ENCODE measurements around the gene ZNF609. TPM values are rescaled to one million over a fixed set of nuclear protein-coding genes. Genes with fewer than 3 reads are reported as not detected.

ZNF609 gene
- polyA plus RNA-seq, 3 donors, result 1.3 to 13.2 (median 1.7) TPM

DNA sequence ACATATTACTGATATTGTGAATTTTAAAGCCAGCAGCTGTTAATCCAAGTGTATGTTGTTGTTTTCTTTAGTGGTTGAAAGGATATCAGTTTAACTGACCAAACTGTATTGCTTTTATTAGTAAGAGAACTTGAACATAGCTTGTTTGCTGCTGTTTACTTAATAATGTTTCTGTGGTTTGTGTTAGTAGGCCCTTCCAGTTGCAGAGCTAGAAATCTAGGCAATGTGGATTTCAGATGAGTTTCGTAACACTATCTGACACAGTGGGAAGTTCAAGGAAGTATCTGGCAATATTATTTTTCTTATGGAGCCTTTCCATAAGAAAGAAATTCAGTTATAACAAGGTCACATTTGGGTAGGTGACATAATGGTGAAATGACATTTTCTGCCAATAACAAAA, 18.5 kb downstream of the ZNF609 start:
- H3K9me3 Mint-ChIP-seq, result peaks cover 0 to 2% (median 0%) of the 10 kb centered on the region in 7 donors
- H4K20me1 ChIP-seq (ENCODE audit: insufficient read depth, low read length), result peaks cover 83% of the 10 kb centered on the region

DNA sequence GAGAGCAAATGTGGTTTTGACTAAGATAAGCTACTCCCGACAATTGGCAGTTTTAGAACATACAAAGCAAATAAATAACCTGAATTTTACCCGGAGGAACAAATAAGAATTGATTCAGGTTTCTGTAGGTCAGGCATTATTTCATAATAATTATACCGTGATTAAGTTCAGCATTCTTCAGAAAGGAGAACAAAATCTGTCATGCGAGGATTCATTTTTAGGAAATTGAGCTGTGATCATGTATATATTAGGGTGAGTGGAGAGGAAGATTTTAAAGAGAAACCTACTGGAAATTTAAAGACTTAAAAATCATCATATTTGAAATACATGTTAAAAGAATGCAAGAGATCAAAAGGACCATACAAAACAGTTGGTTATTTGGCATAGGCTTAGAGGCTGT, 20.5 kb downstream of the ZNF609 start:
- Mint-ChIP-seq H3K27ac (peak overlapping the region in 4 of 7 donors; percentile 2 to 63 (median 11)), H3K4me3 (no peak overlapping the region), H3K9me3 (no peaks in the 10 kb centered on the region), H3K36me3 (peaks cover 15 to 31% of the 10 kb centered on the region in 2 donors), H3K4me1 (peaks cover 35% of the 10 kb centered on the region), H3K27me3 (ENCODE audit: low read depth in 3 of 3) (no peaks in the 10 kb centered on the region)
- H3K4me3 ChIP-seq (replicated peaks in 1 of 3; ENCODE audit: low read depth in 2 of 3, low read length in 3 of 3), result no peak overlapping the region
- peaks cover 4 to 19% of the 10 kb centered on the region in 2 donors for H3K4me1 ChIP-seq (ENCODE audit: control insufficient read depth in 1 of 2, insufficient read depth in 2 of 2, low read length in 2 of 2)
- H4K20me1 ChIP-seq (ENCODE audit: insufficient read depth, low read length), result peaks cover 78% of the 10 kb centered on the region
- no peaks in the 10 kb centered on the region for H3K27me3 ChIP-seq (ENCODE audit: control insufficient read depth in 2 of 2, insufficient read depth in 2 of 2, low read length in 2 of 2)
- peaks cover 79% of the 10 kb centered on the region for H3K79me2 ChIP-seq (ENCODE audit: insufficient read depth, low read length)
- intact Hi-C loops (cut with micrococcal nuclease), result no loop called here
- H3K27ac ChIP-seq (ENCODE audit: low read depth in 1 of 2, low read length in 2 of 2), result peak overlapping the region in 1 of 2 donors; percentile 53
- H2AFZ ChIP-seq (ENCODE audit: insufficient read depth, low read depth, low read length, poor library complexity, severe bottlenecking), result no peak overlapping the region
- H3K9ac ChIP-seq (ENCODE audit: insufficient read depth, low read length, poor library complexity, severe bottlenecking), result no peak overlapping the region
- TF ChIP-seq, protein P1, sequence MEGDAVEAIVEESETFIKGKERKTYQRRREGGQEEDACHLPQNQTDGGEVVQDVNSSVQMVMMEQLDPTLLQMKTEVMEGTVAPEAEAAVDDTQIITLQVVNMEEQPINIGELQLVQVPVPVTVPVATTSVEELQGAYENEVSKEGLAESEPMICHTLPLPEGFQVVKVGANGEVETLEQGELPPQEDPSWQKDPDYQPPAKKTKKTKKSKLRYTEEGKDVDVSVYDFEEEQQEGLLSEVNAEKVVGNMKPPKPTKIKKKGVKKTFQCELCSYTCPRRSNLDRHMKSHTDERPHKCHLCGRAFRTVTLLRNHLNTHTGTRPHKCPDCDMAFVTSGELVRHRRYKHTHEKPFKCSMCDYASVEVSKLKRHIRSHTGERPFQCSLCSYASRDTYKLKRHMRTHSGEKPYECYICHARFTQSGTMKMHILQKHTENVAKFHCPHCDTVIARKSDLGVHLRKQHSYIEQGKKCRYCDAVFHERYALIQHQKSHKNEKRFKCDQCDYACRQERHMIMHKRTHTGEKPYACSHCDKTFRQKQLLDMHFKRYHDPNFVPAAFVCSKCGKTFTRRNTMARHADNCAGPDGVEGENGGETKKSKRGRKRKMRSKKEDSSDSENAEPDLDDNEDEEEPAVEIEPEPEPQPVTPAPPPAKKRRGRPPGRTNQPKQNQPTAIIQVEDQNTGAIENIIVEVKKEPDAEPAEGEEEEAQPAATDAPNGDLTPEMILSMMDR (IDR thresholded peaks at IDR 0.05), result no peak
- no peak overlapping the region for H3K4me2 ChIP-seq (replicated peaks; ENCODE audit: extremely low read depth, low read length, poor library complexity, severe bottlenecking)
- H3K36me3 ChIP-seq (replicated peaks in 1 of 2; ENCODE audit: control insufficient read depth in 1 of 2, insufficient read depth in 2 of 2, low read length in 2 of 2), result peaks cover 0 to 23% of the 10 kb centered on the region in 2 donors
- no peaks in the 10 kb centered on the region for H3K9me3 ChIP-seq (replicated peaks in 1 of 2; ENCODE audit: control insufficient read depth in 1 of 2, insufficient read depth in 1 of 2, low read length in 2 of 2)
- peak in 1 of 3 donors; percentile 12 for DNase-seq
- no CpG with 5 or more reads among the region's 4 CpGs for WGBS (ENCODE audit: insufficient coverage)

More for the DNA sequence above, 18.5 kb downstream of the ZNF609 start:
- intact Hi-C loops (cut with micrococcal nuclease), result no loop called here
- H3K27ac ChIP-seq (ENCODE audit: low read depth in 1 of 2, low read length in 2 of 2), result peak overlapping the region in 1 of 2 donors; percentile 59
- WGBS (ENCODE audit: insufficient coverage), result no CpG with 5 or more reads among the region's 1 CpG
- no peak overlapping the region for H3K4me2 ChIP-seq (replicated peaks; ENCODE audit: extremely low read depth, low read length, poor library complexity, severe bottlenecking)
- H3K27me3 ChIP-seq (ENCODE audit: control insufficient read depth in 2 of 2, insufficient read depth in 2 of 2, low read length in 2 of 2), result no peaks in the 10 kb centered on the region
- TF ChIP-seq, protein P1 (IDR thresholded peaks at IDR 0.05), result no peak
- no peak overlapping the region for H3K4me3 ChIP-seq (replicated peaks in 1 of 3; ENCODE audit: low read depth in 2 of 3, low read length in 3 of 3)
- no peak overlapping the region for H3K4me3 Mint-ChIP-seq
- H3K9ac ChIP-seq (ENCODE audit: insufficient read depth, low read length, poor library complexity, severe bottlenecking), result no peak overlapping the region
- no peaks in the 10 kb centered on the region for H3K9me3 ChIP-seq (replicated peaks in 1 of 2; ENCODE audit: control insufficient read depth in 1 of 2, insufficient read depth in 1 of 2, low read length in 2 of 2)
- peaks cover 86% of the 10 kb centered on the region for H3K79me2 ChIP-seq (ENCODE audit: insufficient read depth, low read length)
- peak overlapping the region in 5 of 7 donors; percentile 8 to 81 (median 64) for H3K27ac Mint-ChIP-seq
- no peak for DNase-seq
- peaks cover 19 to 39% of the 10 kb centered on the region in 2 donors for H3K36me3 Mint-ChIP-seq
- peaks cover 36% of the 10 kb centered on the region for H3K4me1 Mint-ChIP-seq
- peaks cover 4 to 19% of the 10 kb centered on the region in 2 donors for H3K4me1 ChIP-seq (ENCODE audit: control insufficient read depth in 1 of 2, insufficient read depth in 2 of 2, low read length in 2 of 2)
- H3K27me3 Mint-ChIP-seq (ENCODE audit: low read depth in 3 of 3), result peaks cover 0 to 2% (median 0%) of the 10 kb centered on the region in 3 donors
- no peak overlapping the region for H2AFZ ChIP-seq (ENCODE audit: insufficient read depth, low read depth, low read length, poor library complexity, severe bottlenecking)
- H3K36me3 ChIP-seq (replicated peaks in 1 of 2; ENCODE audit: control insufficient read depth in 1 of 2, insufficient read depth in 2 of 2, low read length in 2 of 2), result peaks cover 0 to 25% of the 10 kb centered on the region in 2 donors

Data from CD14-positive monocyte (primary cell).